NCI-H510A treated with DMSO at 0.1 percent for 48 hours (cell line): ENCODE measurements around the gene ZC3H8.
"Not testable (repeated sequence)": the region's sequence is repeated elsewhere in the genome, so short reads cannot be mapped to it uniquely, and the experiment has no call there.

Experiments used
- DNase-seq: peaks from one replicate; lab custom pipeline; 2025; lab: John Stamatoyannopoulos, UW

ZC3H8 gene

DNA sequence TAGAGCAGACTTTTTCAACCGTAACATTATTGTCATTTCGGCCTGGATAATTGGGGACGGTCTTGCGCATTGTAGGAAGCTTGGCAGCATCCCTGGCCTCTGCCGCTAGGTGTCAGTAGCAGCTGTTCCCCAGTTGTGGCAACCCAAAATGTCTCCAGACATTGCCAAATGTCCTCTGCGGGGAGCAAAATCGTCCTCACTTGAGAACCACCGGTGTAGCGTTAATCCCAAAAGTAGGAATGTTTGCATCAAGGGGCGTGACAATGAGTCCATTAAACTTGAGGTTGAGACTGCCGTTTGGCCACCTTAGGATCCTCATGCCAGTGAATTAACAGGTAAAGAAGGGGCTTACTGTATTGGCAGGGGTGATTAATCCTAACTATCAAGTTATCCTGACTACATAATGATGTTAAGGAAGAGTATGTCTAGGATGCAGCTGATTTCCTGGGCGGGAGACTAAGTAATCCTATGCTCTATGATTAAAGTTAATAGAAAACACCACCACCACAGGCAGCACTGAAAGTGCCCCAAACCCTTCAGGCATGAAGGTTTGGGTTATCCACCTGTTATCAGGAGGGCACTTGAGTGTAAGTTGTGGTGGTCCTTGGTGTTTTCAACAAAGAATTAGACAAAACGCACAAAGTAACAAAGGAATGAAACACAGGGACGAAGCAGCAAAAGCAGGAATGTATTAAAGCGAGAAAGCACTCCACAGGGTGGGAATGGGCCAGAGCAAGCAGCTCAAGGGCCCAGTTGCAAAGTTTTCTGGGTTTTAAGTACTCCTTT is 4.9 kb upstream of the ZC3H8 start:
- peak; percentile 81 for DNase-seq

GRCh38 chr2:112257575-112257974 is 2.7 kb upstream of the ZC3H8 start:
- DNase-seq: no peak

DNA sequence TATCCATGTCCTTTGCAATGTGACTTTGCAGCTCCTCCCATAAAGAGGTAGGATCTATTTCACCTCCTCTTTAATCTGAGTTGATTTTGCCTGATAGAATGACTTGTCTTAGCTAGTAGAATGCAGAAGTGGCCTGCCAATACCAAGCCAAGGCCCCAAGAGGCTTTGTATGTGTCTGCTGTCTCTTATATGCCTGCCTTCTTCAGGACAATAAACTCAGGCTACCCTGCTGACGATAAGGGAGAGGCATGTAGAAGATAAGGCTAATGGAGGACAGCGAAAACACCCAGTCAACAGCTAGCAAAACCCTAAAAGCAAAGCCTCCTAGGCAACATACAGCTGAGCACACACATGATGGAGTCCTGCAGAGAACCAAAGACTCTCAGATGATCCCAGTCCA is 1.8 kb upstream of the ZC3H8 start:
- DNase-seq: no peak

DNA sequence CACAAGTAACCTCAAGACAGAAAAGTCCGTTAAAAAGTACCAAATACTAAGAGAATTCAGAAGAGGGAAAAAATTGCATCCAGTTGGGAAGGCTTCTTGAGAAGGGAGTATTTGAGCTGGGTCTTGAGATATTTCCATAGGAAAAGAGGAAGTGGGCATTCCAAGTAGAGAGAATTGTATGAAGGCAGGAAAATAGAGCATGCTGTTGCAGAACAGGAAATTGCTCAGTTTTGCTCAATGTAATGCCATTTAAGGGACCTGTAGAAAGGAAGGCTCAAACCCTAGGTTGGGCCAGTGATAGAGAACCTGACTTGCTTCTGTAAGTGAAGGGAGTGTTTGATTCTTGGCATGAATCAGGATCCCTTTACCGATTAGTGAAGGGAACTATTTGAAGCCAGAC is 1.0 kb upstream of the ZC3H8 start:
- no peak for DNase-seq

- no peak for DNase-seq
Observed at GRCh38 chr2:112253261-112253815, 1.5 kb downstream of the ZC3H8 start.

- DNase-seq: no peak
Observed at GRCh38 chr2:112251271-112251670, 3.6 kb downstream of the ZC3H8 start.

DNA sequence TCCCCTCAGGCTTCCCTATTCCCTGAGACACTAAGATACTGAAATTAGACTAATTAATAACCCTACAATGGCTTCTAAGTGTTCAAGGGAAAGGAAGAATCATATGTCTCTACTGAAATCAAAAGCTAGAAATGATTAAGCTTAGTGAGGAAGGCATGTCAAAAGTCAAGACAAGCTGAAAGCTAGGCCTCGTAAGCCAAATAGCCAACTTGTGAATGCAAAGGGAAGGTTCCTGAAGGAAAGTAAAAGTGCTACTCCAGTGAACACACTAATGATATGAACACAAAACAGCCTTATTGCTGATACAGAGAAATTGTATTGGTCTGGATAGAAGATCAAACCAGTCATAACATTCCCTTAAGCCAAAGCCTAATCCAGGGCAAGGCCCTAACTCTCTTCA is 10.0 kb downstream of the ZC3H8 start:
- no peak for DNase-seq

- no peak for DNase-seq
Observed at GRCh38 chr2:112243233-112243632, 11.6 kb downstream of the ZC3H8 start.

DNA sequence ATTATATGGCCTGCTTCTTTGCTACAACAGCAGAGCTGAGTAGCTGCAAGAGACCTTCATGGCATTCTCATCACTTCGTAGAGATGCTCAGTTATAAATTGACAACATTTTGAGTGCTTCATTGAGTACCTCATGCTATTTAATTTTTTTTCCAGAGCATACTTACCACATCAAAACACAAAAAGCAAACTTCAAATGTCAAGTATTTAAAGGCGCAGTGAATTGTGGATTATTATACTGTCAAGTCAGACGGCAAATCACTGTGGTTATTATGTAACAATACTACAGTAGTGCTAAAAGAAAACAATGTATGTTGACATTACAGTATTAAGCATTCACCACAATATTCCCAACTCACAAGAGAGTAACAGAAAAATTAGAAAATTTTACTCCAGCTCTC is 12.5 kb downstream of the ZC3H8 start:
- DNase-seq: peak; percentile 69

DNA sequence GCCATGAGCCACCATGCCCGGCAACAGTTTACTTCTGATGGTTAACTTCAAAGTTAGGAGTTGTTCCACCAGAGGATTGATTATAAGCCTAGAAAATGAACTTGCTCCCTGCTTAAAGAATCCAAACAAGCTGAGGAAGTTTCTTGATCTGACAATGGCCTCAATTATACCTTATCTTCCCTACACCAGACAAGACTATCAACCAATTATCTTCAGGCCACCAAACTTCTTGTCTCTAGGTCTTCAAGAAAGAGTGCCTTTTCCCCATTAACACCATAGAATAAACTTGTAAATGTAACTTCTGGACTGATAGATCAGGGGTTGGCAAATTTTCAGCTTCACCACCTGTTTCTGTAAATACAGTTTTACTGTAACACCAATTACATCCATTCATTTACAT is 15.0 kb downstream of the ZC3H8 start:
- no peak for DNase-seq

DNA sequence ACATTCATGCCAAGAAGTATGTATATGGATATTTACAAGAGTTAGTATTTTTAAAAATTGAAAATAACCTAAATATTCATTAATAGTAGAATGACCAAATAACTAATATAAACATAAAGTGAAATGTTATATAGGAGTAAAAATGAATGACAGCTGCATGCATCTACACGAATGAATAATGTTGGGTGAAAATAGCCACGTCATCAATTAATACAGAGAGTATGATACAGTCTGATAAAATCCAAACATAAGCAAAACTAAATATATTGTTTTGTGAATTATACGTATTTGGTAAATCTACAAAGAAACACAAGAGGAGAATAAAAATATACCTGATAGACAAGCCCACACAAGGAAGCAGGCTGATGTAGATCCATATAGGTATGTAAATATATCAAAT is 24.5 kb downstream of the ZC3H8 start:
- DNase-seq: no peak

GRCh38 chr2:112229348-112229747 is 25.5 kb downstream of the ZC3H8 start:
- peak; percentile 58 for DNase-seq

GRCh38 chr2:112220831-112221230 is 34.0 kb downstream of the ZC3H8 start:
- no peak for DNase-seq

- no peak for DNase-seq
Observed at GRCh38 chr2:112220186-112220585, 34.7 kb downstream of the ZC3H8 start.

DNA sequence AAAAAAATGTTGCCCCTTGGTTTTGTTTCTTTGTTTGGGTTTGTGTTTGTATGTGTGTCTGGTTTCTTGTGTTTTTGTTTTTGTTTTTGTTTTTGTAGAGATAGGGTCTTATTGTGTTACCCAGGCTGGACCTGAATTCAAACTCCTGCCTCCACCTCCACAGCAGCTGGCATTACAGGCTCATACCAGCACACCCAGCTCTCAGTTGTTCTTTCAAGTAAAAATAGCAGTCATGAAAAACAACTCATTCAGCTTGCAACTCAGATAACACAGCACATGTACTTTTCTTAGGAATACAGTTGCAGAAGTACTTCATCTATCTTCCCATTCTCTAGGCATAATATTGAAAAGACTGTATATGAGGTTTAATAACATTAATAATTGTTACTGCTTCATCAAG is 37.0 kb downstream of the ZC3H8 start:
- DNase-seq: no peak

DNA sequence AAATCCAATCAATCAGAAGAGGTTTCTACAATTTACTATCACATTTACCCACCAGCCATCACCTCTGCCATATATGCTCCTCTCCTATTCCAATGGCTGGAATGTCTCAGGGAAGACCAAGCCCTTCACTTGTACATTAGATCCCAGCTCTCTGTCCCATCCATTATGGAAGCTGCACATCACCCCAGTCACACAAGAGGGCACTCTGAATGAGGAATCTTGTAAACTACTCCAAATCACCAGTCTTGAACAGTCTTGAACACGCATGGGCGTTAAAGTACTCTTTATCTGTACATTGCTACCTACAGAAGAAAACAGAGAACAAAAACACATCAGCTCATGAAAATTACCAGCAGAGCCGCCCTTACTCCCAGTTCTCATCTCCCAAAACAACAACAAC is 38.7 kb downstream of the ZC3H8 start:
- DNase-seq: no peak

GRCh38 chr2:112207905-112208304 is 46.9 kb downstream of the ZC3H8 start:
- DNase-seq: not testable (repeated sequence)

GRCh38 chr2:112204411-112204810 is 50.4 kb downstream of the ZC3H8 start:
- DNase-seq: peak; percentile 21

DNA sequence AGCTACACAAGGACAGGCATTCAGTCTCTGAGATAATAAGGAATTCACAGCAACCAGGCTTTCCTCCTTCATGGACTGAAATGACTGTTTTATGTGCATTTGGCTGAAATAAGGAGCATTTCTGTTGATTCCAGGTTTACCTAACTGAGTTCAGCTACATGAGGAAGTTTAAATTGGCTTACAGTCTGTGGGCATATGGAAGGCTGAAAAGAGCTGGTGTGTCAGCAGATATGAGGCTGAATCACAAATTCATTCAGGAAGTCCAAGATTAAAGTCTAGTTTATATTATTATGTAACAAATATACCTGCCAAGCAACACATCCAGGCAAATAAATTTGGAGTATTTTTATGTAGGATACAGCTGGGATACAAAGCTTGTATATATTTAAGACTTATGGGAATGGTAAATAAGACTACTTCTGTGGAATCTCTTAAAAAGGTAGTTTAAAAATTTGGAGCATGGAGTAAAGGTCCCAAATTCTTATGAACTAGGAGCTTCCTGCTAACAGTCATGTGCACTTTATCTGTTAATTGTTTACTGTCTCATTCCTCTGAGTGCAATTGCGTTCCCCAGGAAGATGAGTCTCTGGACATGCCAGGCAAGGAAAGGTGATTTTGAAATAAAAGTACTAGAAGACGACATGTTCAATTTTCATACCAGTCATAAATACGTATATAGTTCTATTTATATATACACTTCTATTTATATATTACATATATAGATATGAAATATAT is 53.0 kb downstream of the ZC3H8 start:
- no peak for DNase-seq

DNA sequence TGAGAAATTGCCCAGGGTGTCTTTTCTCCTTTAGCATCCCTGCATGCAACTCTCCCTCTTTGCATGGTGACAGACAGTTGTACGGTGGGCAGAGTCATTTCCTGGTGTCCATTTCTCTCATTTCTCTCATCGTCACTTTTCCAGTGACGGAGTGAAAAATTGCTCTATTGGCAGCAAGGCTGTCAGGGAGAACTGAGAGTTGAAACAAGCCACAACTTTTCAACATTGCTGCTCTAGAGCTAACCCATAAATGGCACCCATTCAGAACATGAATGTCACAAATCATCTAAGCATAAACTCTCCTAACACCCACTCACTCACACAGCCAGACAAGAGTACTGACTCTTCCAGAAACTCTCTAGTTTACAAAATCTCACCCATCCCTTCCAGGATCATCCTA is 55.7 kb downstream of the ZC3H8 start:
- no peak for DNase-seq

DNA sequence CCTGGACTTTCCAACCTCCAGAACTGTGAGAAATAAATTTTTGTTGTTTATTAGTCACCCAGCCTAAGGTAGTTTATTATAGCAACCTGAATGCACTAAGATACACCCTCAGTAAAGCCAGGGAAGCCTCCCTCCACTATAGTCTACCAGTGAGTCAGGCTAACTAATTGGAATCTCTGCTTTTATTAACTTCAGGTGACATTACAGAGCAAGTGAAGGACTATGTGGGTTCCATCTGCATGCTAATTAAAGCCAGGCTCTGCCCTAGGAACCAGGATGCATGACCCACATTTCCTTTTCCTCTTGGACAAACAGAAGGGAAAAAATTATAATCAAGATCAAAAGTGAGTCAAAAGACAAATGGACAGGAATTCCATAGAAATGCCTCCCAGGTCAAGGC is 56.1 kb downstream of the ZC3H8 start:
- no peak for DNase-seq

DNA sequence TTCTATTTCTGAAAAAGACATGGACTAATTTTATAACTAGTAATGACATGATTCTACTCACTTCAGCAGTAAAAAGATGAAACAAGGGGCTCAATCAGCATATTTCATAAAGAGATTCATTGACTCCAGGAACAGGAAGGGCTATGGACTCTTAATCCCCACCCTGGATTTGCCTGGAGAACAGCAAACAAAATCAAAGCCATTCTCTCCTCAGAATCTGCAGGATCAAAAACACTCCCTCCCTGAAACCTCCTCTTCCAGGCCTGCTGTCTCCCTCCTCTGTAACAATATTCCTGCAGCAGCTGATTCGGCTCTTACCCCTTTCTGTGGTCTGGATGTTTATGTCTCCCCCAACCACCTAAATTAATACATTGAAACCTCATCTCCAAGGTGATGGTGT is 57.0 kb downstream of the ZC3H8 start:
- DNase-seq: no peak

DNA sequence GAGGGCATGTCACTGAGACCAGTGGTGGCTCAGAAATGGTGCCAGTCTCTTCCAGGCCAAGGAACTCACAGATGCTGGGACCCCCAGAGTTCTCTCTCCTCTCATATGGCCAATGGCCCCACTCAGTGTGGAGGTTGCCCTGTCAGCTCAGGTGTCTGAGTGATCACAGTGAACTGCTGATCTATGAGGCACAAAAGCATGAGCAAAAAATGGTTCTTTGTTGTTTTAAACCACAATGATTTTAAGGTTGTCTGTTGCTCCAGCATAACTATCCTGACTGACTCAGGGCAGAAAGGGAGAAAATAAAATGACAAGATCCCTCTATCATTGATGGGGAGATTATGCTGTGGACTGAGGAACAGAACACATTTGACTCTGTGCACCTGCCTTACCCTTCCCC is 58.9 kb downstream of the ZC3H8 start:
- no peak for DNase-seq
